ENCODE measurements around the gene EGLN1.

- TF ChIP-seq GATA3 (IDR thresholded peaks at IDR 0.05; ENCODE audit: low read depth, low read length) (no peak), GATA2 (IDR thresholded peaks at IDR 0.05; ENCODE audit: low read depth, low read length) (no peak)
These were observed 38.5 kb upstream of the EGLN1 start for GRCh38 chr1:231460614-231461013.

Data from SH-SY5Y (cell line).